Fibroblast of mammary gland (primary cell): Measurements from ENCODE around the gene MMP7.
A peak's percentile ranks its signal among the peaks of the same experiment; 100 is the strongest.

Source experiments
- DNase-seq: peaks from one replicate; pipeline ENCODE4 v3.0.0-alpha.2; 2010; ENCODE audit warnings: low read depth
- H3K4me3 ChIP-seq: 2 replicates; pipeline ENCODE4 v1.5.1; 2011; ENCODE audit warnings: low read depth, mild to moderate bottlenecking, low read length, moderate library complexity; ENCODE audit not compliant: control insufficient read depth
- CTCF ChIP-seq: conservative IDR thresholded peaks from 2 replicates; pipeline ENCODE4 v1.5.1; 2011; ENCODE audit warnings: low read depth, low read length, inconsistent platforms; ENCODE audit not compliant: control insufficient read depth, insufficient read depth

The MMP7 gene

GRCh38 chr11:102572554-102573220 lies 42.1 kb upstream of the MMP7 start:
- no peak overlapping the region for H3K4me3 ChIP-seq
- peak; percentile 14 for DNase-seq
- no peak for TF ChIP-seq CTCF

GRCh38 chr11:102568851-102569250 lies 38.3 kb upstream of the MMP7 start:
- no peak for DNase-seq
- no peak for TF ChIP-seq CTCF
- no peak overlapping the region for H3K4me3 ChIP-seq

GRCh38 chr11:102566112-102566511 lies 35.6 kb upstream of the MMP7 start:
- no peak for TF ChIP-seq CTCF
- H3K4me3 ChIP-seq: no peak overlapping the region
- DNase-seq: no peak

- no peak for TF ChIP-seq CTCF
- DNase-seq: peak; percentile 83
- no peak overlapping the region for H3K4me3 ChIP-seq
Observed at GRCh38 chr11:102564110-102564509, 33.6 kb upstream of the MMP7 start.

GRCh38 chr11:102561636-102562035 lies 31.1 kb upstream of the MMP7 start:
- H3K4me3 ChIP-seq: no peak overlapping the region
- TF ChIP-seq CTCF: no peak

GRCh38 chr11:102560555-102561011 lies 30.0 kb upstream of the MMP7 start:
- peak overlapping the region; percentile 47 for H3K4me3 ChIP-seq
- no peak for TF ChIP-seq CTCF
- DNase-seq: peak; percentile 82

More at GRCh38 chr11:102561636-102562035, 31.1 kb upstream of the MMP7 start:
- DNase-seq: no peak
